Loucy (cell line): ENCODE results near the gene ZFP62.

Source experiments
- EZH2phosphoT487 ChIP-seq: fragments of 200-600 bp; IDR thresholded peaks from 2 replicates; pipeline ENCODE4 v1.6.1; 2018; ENCODE audit warnings: antibody characterized with exemption, mild to moderate bottlenecking, moderate library complexity, borderline replicate concordance
- TF ChIP-seq, protein P1 (sequence below): fragments of 200-600 bp; sonication (generic); conservative IDR thresholded peaks from 2 replicates; pipeline ENCODE4 v1.5.1; 2014; ENCODE audit warnings: mild to moderate bottlenecking, antibody characterized with exemption, low read length

DNA sequence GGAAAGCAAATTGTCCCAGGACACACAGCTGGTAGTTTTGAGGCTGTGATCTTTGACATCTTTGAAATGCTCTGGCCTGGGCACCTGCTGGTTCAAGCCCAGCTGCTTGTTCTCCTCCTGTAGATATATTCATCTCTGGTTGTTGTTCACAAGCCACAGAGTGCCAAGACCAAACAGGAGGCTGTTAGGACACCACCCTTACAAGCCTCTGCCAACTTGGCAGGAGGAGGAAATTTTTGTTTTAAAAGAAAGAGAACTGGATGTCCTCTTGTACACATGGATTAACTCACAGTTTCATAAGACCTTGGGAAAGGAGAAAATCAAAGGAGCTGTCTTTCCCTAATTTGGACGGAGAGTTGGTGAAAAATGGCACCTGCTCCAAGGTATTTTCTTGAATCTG is 8.5 kb upstream of the ZFP62 start:
- TF ChIP-seq, protein P1, sequence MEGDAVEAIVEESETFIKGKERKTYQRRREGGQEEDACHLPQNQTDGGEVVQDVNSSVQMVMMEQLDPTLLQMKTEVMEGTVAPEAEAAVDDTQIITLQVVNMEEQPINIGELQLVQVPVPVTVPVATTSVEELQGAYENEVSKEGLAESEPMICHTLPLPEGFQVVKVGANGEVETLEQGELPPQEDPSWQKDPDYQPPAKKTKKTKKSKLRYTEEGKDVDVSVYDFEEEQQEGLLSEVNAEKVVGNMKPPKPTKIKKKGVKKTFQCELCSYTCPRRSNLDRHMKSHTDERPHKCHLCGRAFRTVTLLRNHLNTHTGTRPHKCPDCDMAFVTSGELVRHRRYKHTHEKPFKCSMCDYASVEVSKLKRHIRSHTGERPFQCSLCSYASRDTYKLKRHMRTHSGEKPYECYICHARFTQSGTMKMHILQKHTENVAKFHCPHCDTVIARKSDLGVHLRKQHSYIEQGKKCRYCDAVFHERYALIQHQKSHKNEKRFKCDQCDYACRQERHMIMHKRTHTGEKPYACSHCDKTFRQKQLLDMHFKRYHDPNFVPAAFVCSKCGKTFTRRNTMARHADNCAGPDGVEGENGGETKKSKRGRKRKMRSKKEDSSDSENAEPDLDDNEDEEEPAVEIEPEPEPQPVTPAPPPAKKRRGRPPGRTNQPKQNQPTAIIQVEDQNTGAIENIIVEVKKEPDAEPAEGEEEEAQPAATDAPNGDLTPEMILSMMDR, result no peak
- TF ChIP-seq EZH2phosphoT487, result no peak
